CD4-positive, alpha-beta T cell treated with Interleukin-15 for 1 hour (primary cell): ENCODE data around the gene NSUN6.

ENCODE experiments used
- DNase-seq: peaks from one replicate; pipeline ENCODE4 v3.0.0-alpha.2; 2020

Gene NSUN6

GRCh38 chr10:18557960-18558359, 93.4 kb downstream of the NSUN6 start:
- DNase-seq, result no peak

- DNase-seq, result no peak
Observed at GRCh38 chr10:18556522-18557147, 94.8 kb downstream of the NSUN6 start.

- no peak for DNase-seq
Observed at GRCh38 chr10:18554479-18554878, 96.9 kb downstream of the NSUN6 start.

- no peak for DNase-seq
Observed at GRCh38 chr10:18551473-18551872, 99.9 kb downstream of the NSUN6 start.

GRCh38 chr10:18549105-18549504, 102.3 kb downstream of the NSUN6 start:
- DNase-seq, result no peak

GRCh38 chr10:18545621-18546305, 105.6 kb downstream of the NSUN6 start:
- DNase-seq, result no peak

- no peak for DNase-seq
Observed at GRCh38 chr10:18542832-18543231, 108.6 kb downstream of the NSUN6 start.

- DNase-seq, result no peak
Observed at GRCh38 chr10:18540195-18540594, 111.2 kb downstream of the NSUN6 start.

- no peak for DNase-seq
Observed at GRCh38 chr10:18539335-18539734, 112.1 kb downstream of the NSUN6 start.

- no peak for DNase-seq
Observed at GRCh38 chr10:18533896-18534295, 117.5 kb downstream of the NSUN6 start.

- DNase-seq, result no peak
Observed at GRCh38 chr10:18532881-18533535, 118.4 kb downstream of the NSUN6 start.

GRCh38 chr10:18528292-18528691, 123.1 kb downstream of the NSUN6 start:
- DNase-seq, result no peak

- no peak for DNase-seq
Observed at GRCh38 chr10:18527687-18528086, 123.7 kb downstream of the NSUN6 start.

- DNase-seq, result no peak
Observed at GRCh38 chr10:18523858-18524257, 127.5 kb downstream of the NSUN6 start.

GRCh38 chr10:18523025-18523424, 128.4 kb downstream of the NSUN6 start:
- no peak for DNase-seq

GRCh38 chr10:18516851-18517250, 134.5 kb downstream of the NSUN6 start:
- no peak for DNase-seq

GRCh38 chr10:18514537-18514936, 136.8 kb downstream of the NSUN6 start:
- no peak for DNase-seq

- DNase-seq, result no peak
Observed at GRCh38 chr10:18508587-18508986, 142.8 kb downstream of the NSUN6 start.

GRCh38 chr10:18505456-18506118, 145.8 kb downstream of the NSUN6 start:
- no peak for DNase-seq

GRCh38 chr10:18504161-18504560, 147.2 kb downstream of the NSUN6 start:
- DNase-seq, result no peak

GRCh38 chr10:18501629-18502028, 149.8 kb downstream of the NSUN6 start:
- DNase-seq, result no peak

GRCh38 chr10:18501198-18501597, 150.2 kb downstream of the NSUN6 start:
- DNase-seq, result no peak

GRCh38 chr10:18500576-18500975, 150.8 kb downstream of the NSUN6 start:
- no peak for DNase-seq

GRCh38 chr10:18498998-18499397, 152.4 kb downstream of the NSUN6 start:
- no peak for DNase-seq
